HG02763 (cell line): Measurements from ENCODE around the gene PPIP5K1.

Source experiments
- ATAC-seq: cut with Tn5 transposase; IDR thresholded peaks from one replicate; pipeline ENCODE4 v1.9.1; 2021; ENCODE audit warnings: mild to moderate bottlenecking, moderate library complexity; ENCODE audit not compliant: unreplicated experiment

Gene PPIP5K1

GRCh38 chr15:43519196-43519595, 70.8 kb downstream of the PPIP5K1 start:
- no peak for ATAC-seq

GRCh38 chr15:43518197-43518761, 71.7 kb downstream of the PPIP5K1 start:
- ATAC-seq: no peak

GRCh38 chr15:43517354-43518196, 72.4 kb downstream of the PPIP5K1 start, which contains the start of gene MAP1A:
Gene MAP1A, plus strand, starts transcription at chr15:43517608. Its CDS starts 3,866 bp downstream, at chr15:43521474.
- ATAC-seq: no peak

- no peak for ATAC-seq
These were observed 73.1 kb downstream of the PPIP5K1 start for GRCh38 chr15:43516801-43517353.

GRCh38 chr15:43516185-43516584, 73.8 kb downstream of the PPIP5K1 start:
- ATAC-seq: no peak

- ATAC-seq: no peak
These were observed 74.3 kb downstream of the PPIP5K1 start for GRCh38 chr15:43515741-43516140.

- ATAC-seq: no peak
These were observed 75.6 kb downstream of the PPIP5K1 start for GRCh38 chr15:43514241-43515057.

- no peak for ATAC-seq
These were observed 76.5 kb downstream of the PPIP5K1 start for GRCh38 chr15:43513550-43513949.

GRCh38 chr15:43511012-43511885, 78.8 kb downstream of the PPIP5K1 start:
- no peak for ATAC-seq

GRCh38 chr15:43510200-43511011, 79.6 kb downstream of the PPIP5K1 start:
- peak; percentile 98 for ATAC-seq

- ATAC-seq: no peak
These were observed 80.3 kb downstream of the PPIP5K1 start for GRCh38 chr15:43509660-43510199.

- ATAC-seq: no peak
These were observed 80.9 kb downstream of the PPIP5K1 start for GRCh38 chr15:43508991-43509659.

GRCh38 chr15:43508421-43508820, 81.6 kb downstream of the PPIP5K1 start:
- ATAC-seq: no peak

GRCh38 chr15:43505738-43506137, 84.3 kb downstream of the PPIP5K1 start:
- no peak for ATAC-seq

GRCh38 chr15:43499635-43500034, 90.4 kb downstream of the PPIP5K1 start:
- ATAC-seq: no peak

- ATAC-seq: no peak
These were observed 91.0 kb downstream of the PPIP5K1 start for GRCh38 chr15:43498990-43499389.

GRCh38 chr15:43493703-43494472, 96.1 kb downstream of the PPIP5K1 start:
- ATAC-seq: no peak
